NCI-H187 (cell line): ENCODE measurements around the gene NIF3L1.

Experiments
- DNase-seq, 2 experiments: peaks; one replicate each; lab custom pipeline; 2025; lab: John Stamatoyannopoulos, UW

The NIF3L1 gene, protein sequence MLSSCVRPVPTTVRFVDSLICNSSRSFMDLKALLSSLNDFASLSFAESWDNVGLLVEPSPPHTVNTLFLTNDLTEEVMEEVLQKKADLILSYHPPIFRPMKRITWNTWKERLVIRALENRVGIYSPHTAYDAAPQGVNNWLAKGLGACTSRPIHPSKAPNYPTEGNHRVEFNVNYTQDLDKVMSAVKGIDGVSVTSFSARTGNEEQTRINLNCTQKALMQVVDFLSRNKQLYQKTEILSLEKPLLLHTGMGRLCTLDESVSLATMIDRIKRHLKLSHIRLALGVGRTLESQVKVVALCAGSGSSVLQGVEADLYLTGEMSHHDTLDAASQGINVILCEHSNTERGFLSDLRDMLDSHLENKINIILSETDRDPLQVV

GRCh38 chr2:200888704-200889625, at the start of gene NIF3L1, which contains the start of gene PPIL3:
TSS of gene NIF3L1 (plus strand) at chr2:200889371. CDS start at chr2:200891944, 2,573 bp downstream.
TSS of gene PPIL3 (minus strand) at chr2:200889077. CDS start at chr2:200887615, 1,462 bp downstream.
- DNase-seq: peak; percentile 76 to 78

- DNase-seq: no peak
Measured at GRCh38 chr2:200839513-200839912, 49.7 kb upstream of the NIF3L1 start.

DNA sequence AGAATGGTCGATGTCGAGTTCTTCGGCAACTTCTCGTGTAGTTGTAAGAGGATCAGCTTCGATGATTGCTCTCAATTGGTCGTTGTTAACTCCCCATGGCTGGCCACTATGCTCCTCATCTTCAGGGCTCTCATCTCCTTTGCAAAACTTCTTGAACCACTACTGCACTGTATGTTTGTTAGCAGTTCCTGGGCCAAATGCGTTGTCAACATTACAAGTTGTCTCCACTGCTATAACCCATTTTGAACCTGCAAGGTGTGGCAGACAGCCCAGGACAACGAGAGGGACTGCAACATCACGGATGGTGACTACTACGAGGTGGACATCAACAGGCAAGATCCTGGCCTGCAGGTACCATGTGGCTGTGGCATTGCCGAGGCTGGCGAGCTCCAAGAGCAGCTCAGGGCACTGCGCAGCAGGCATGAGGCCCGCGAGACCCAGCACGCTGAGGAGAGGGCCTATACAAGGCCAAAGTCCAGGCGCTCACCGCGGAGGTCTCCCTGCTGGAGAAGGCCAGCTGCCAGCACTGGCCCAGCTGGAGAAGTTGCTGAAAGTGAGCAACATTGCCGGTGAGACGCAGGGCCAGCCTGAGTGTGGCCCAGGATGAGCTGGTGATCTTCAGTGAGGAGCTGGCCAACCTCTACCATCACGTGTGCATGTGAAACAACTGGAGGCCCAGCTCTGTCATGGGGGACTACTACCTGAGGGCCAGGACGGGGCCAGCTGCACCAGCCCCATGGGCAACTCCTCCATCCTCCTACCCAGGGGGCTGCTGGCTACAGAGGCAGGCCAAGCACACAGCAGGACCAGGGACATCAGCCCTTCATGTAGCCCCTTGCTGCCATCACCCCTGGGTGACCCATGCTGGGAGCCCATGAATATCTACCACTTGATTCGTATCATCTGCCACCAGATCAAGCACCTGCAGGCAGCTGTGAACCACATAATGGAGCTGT, 44.9 kb upstream of the NIF3L1 start:
- no peak for DNase-seq

GRCh38 chr2:200845194-200845593, 44.0 kb upstream of the NIF3L1 start:
- no peak for DNase-seq

- DNase-seq: no peak
Measured at GRCh38 chr2:200845669-200846325, 43.4 kb upstream of the NIF3L1 start.

DNA sequence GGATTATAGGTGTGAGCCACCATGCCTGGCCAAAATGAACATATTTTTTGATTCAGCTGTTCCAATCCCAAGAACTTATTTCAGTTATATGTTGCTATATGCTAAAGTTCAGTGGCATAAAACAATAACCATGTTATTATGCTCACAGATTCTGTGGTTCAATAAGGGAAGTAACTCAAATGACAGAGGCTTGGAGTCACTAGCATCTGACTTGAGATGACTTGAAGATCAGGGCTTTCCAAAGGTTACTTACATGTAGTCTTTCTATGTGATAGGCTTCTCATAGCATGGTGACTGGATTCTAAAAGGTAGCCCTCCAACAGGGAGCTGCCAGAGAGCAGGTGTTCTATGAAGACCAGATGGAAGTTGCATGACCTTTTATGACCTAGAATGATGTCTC, 41.9 kb upstream of the NIF3L1 start:
- no peak for DNase-seq

DNA sequence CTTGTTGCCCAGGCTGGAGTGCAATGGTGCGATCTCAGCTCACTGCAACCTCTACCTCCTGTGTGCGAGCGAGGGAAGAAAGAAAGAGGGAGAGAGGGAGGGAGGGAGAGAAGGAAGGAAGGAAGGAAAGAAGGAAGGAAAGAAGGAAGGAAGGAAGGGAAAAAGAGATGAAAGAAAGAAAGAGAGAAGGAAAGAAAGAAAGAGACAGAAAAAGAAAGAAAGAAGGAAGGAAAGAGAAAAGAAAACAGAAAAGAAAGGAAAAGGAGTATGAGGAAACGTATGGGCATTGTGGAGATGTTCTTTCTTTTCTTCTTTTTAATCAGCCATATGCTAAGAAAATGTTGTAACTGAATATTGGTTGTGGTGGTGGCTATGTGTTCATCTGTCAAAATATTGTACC, 41.2 kb upstream of the NIF3L1 start:
- no peak for DNase-seq

DNA sequence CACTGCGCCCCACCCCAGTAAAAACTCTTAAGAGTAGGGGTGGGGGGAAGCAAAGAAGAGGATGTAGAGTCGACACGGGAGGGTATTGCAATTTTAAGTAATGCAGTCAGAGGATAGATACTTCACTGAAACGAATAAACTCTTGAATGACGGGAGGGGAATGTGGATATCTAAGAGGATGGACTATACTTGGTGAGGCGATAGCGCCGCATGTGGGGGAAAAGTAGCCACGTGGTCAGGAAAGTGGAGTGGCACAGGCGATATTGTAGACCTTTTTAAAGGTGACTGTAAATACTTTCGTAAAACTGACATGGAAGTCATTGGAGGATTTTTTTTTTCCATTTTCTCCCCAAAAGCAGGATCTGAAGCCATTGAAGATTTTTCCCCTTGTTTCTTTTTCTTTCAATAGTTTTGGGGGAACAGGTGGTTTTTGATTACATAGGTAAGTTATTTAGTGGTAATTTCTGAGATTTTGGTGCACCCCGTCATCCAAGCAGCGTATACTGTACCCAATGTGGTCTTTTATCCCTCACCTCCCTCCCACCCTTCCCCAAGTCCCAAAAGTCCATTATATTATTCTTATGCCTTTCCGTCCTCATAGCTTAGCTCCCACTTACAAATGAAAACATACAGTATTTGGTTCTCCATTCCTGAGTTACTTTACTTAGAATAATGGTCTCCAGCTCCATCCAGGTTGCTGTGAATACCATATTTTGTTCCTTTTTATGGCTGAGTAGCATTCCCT, 38.5 kb upstream of the NIF3L1 start:
- DNase-seq: no peak

DNA sequence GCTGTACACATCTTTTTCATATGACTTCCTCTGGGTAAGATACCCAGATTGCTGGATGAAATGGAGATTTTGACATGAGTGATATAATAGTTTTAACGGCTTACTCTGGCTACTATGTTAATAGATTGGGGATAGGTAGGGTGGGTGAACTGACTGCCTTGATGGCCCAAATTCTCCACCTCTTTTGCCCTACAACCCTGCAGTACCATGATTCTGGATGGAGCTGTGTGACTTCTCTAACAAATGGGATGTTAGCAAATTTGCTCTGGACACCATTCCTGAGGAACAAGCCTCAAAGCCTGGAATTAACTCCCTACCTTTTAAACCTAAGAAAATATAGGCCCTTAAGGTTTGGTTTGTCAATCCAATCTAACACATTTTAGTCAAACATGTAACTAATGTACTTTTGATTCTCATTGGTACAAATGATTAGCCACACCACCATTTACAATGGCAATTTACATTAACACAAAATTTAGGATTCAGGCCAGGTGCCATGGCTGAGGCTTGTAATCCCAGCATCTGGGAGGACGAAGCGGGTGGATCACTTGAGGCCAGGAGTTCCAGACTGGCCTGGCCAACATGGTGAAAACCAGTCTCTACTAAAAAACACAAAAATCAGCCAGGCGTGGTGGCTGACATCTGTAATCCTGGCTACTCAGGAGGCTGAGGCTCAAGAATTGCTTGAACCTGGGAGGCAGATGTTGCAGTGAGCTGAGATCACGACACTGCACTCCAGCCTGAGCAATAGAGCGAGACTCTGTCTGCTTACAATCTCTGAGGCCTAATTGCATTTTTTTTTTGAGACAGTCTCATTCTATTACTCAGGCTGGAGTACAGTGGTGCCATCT, 37.5 kb upstream of the NIF3L1 start:
- DNase-seq: no peak

GRCh38 chr2:200852605-200853004, 36.6 kb upstream of the NIF3L1 start:
- DNase-seq: no peak

GRCh38 chr2:200856806-200857205, 32.4 kb upstream of the NIF3L1 start:
- no peak for DNase-seq

- DNase-seq: no peak
Measured at GRCh38 chr2:200860092-200860795, 28.9 kb upstream of the NIF3L1 start.

GRCh38 chr2:200861617-200862155, 27.5 kb upstream of the NIF3L1 start:
- DNase-seq: no peak

- DNase-seq: no peak
Measured at GRCh38 chr2:200862532-200863000, 26.6 kb upstream of the NIF3L1 start.

GRCh38 chr2:200863782-200864175, 25.4 kb upstream of the NIF3L1 start:
- no peak for DNase-seq

GRCh38 chr2:200864176-200865034, 24.8 kb upstream of the NIF3L1 start, which contains the start of gene CLK1:
TSS of gene CLK1 (minus strand) at chr2:200864658. CDS start at chr2:200861862, 2,796 bp downstream.
- peak; percentile 43 to 81 for DNase-seq

GRCh38 chr2:200869014-200869413, 20.2 kb upstream of the NIF3L1 start:
- no peak for DNase-seq
